ENCODE results near the gene NR3C2. TPM values are rescaled to one million over a fixed set of nuclear protein-coding genes. Genes with fewer than 3 reads are reported as not detected.

NR3C2 gene
- total RNA-seq, 1 experiment from 2014 or later, result 2.7 TPM

GRCh38 chr4:148349153-148349552 lies 93.1 kb downstream of the NR3C2 start:
- H3K9me3 ChIP-seq (ENCODE audit: control insufficient read depth in 1 of 2, insufficient read depth in 1 of 2, low read depth in 1 of 2, low read length in 2 of 2), result no peaks in the 10 kb centered on the region
- ChIA-PET RAD21 (ENCODE audit: low non-redundant PET in 1 of 2, low total read pairs in 2 of 2, uncharacterized antibody in 2 of 2, unreplicated experiment in 2 of 2) (no interaction called here), POLR2A (no interaction called here), CTCF (no interaction called here)
- intact Hi-C loops (cut with micrococcal nuclease), result no loop called here
- no TSS peak for BruUV-seq (replicated peaks)
- TF ChIP-seq, protein P1, sequence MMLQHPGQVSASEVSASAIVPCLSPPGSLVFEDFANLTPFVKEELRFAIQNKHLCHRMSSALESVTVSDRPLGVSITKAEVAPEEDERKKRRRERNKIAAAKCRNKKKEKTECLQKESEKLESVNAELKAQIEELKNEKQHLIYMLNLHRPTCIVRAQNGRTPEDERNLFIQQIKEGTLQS (IDR thresholded peaks at IDR 0.05), result no peak
- TF ChIP-seq, protein P2, sequence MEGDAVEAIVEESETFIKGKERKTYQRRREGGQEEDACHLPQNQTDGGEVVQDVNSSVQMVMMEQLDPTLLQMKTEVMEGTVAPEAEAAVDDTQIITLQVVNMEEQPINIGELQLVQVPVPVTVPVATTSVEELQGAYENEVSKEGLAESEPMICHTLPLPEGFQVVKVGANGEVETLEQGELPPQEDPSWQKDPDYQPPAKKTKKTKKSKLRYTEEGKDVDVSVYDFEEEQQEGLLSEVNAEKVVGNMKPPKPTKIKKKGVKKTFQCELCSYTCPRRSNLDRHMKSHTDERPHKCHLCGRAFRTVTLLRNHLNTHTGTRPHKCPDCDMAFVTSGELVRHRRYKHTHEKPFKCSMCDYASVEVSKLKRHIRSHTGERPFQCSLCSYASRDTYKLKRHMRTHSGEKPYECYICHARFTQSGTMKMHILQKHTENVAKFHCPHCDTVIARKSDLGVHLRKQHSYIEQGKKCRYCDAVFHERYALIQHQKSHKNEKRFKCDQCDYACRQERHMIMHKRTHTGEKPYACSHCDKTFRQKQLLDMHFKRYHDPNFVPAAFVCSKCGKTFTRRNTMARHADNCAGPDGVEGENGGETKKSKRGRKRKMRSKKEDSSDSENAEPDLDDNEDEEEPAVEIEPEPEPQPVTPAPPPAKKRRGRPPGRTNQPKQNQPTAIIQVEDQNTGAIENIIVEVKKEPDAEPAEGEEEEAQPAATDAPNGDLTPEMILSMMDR (IDR thresholded peaks at IDR 0.05 in 2 of 3, conservative IDR thresholded peaks at IDR 0.05 in 1 of 3; ENCODE audit: borderline replicate concordance in 1 of 3, insufficient read depth in 1 of 3, low read depth in 2 of 3, low read length in 2 of 3), result no peak
- TF ChIP-seq SRF (IDR thresholded peaks at IDR 0.05; ENCODE audit: low read depth), result no peak
- no peak for TF ChIP-seq CBX3 (IDR thresholded peaks at IDR 0.05; ENCODE audit: low read depth)
- TF ChIP-seq TCF7L2 (IDR thresholded peaks at IDR 0.05; ENCODE audit: borderline replicate concordance, extremely low read depth, insufficient read depth, insufficient read length), result no peak
- TF ChIP-seq CEBPB (IDR thresholded peaks at IDR 0.05; ENCODE audit: low read depth), result no peak
- no peak for TF ChIP-seq ZFX (IDR thresholded peaks at IDR 0.05)
- TF ChIP-seq, protein P3, sequence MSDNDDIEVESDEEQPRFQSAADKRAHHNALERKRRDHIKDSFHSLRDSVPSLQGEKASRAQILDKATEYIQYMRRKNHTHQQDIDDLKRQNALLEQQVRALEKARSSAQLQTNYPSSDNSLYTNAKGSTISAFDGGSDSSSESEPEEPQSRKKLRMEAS (IDR thresholded peaks at IDR 0.05), result no peak
- no peak for TF ChIP-seq ZNF274 (IDR thresholded peaks at IDR 0.05; ENCODE audit: low read depth, low read length)
- TF ChIP-seq YY1 (IDR thresholded peaks at IDR 0.05; ENCODE audit: extremely low read depth, insufficient replicate concordance, low read depth, low read length), result no peak
- TF ChIP-seq SP1 (IDR thresholded peaks at IDR 0.05; ENCODE audit: low read depth), result no peak
- no peak for TF ChIP-seq SIN3A (IDR thresholded peaks at IDR 0.05; ENCODE audit: low read depth)
- TF ChIP-seq FOSL1 (IDR thresholded peaks at IDR 0.05; ENCODE audit: low read depth), result no peak
- no peak for TF ChIP-seq EZH2phosphoT487 (IDR thresholded peaks at IDR 0.05; ENCODE audit: borderline replicate concordance)
- TF ChIP-seq JUND (IDR thresholded peaks at IDR 0.05), result no peak
- no peaks in the 10 kb centered on the region for H3K27me3 ChIP-seq (ENCODE audit: insufficient read depth, low read length)
- no peak overlapping the region for H2AFZ ChIP-seq (ENCODE audit: low read depth, low read length, poor library complexity, severe bottlenecking)
- no peaks in the 10 kb centered on the region for H3K36me3 ChIP-seq (ENCODE audit: control insufficient read depth in 1 of 2, insufficient read depth in 2 of 2, low read length in 2 of 2)
- H3K4me1 ChIP-seq (ENCODE audit: control insufficient read depth in 1 of 2, insufficient read depth in 2 of 2, low read length in 2 of 2), result no peaks in the 10 kb centered on the region
- H3K27ac ChIP-seq (ENCODE audit: low read depth, low read length), result no peak overlapping the region
- no peak overlapping the region for H3K4me2 ChIP-seq (ENCODE audit: low read length)
- H4K20me1 ChIP-seq (ENCODE audit: insufficient read depth), result no peaks in the 10 kb centered on the region
- no peaks in the 10 kb centered on the region for H3K79me2 ChIP-seq (ENCODE audit: insufficient read depth, low read length)
- H3K9ac ChIP-seq (ENCODE audit: low read length), result no peak overlapping the region
- no peak for DNase-seq (ENCODE audit: low read depth, low spot score)
- no peak for ATAC-seq
- H3K9me2 ChIP-seq (ENCODE audit: insufficient read depth), result no peaks in the 10 kb centered on the region
- no peak overlapping the region for H3K4me3 ChIP-seq (replicated peaks in 1 of 2; ENCODE audit: low read depth in 1 of 2, low read length in 2 of 2)
